B cell (primary cell): ENCODE measurements around the gene ARID4B. TPM values are rescaled to one million over a fixed set of nuclear protein-coding genes. Genes with fewer than 3 reads are reported as not detected.

Source experiments
- ATAC-seq: fragments of 200-7000 bp; cut with Tn5 transposase; one replicate; pipeline ENCODE4 v1.10.0; 2021; ENCODE audit warnings: low read depth, mild to moderate bottlenecking, moderate number of reproducible peaks, moderate library complexity
- CTCF ChIA-PET: fragments of 350-600 bp; sonication (Branson Sonifier 250); formaldehyde crosslinking; loops from one replicate; lab custom pipeline; 2021; ENCODE audit warnings: antibody characterized with exemption, inconsistent platforms; lab: Charles Lee
- POLR2A ChIA-PET: fragments of 350-600 bp; sonication (Branson Sonifier 250); formaldehyde crosslinking; loops from one replicate; lab custom pipeline; 2021; ENCODE audit warnings: antibody characterized with exemption; lab: Charles Lee
- DNase-seq: peaks from one replicate; pipeline ENCODE4 v3.0.0; 2013
- H2AFZ ChIP-seq: 2 replicates; pipeline ENCODE4 v1.6.1; 2012; ENCODE audit warnings: mild to moderate bottlenecking, low read depth, low read length; ENCODE audit not compliant: insufficient read depth, poor library complexity, severe bottlenecking
- H3K27ac ChIP-seq, 2 donors: 1 replicate in 1 of 2; 2 replicates in 1 of 2; pipeline ENCODE4 v1.5.1; 2012 to 2013; ENCODE audit warnings: low read length in 2 of 2, mild to moderate bottlenecking in 2 of 2, moderate library complexity in 1 of 2
- H3K27me3 ChIP-seq, 4 experiments: fragments of 200-600 bp in 1 of 4; sonication (generic) in 1 of 4; replicated peaks in 1 of 4; 1 replicate in 2 of 4; 2 replicates in 2 of 4; pipeline versions ENCODE4 v1.6.1 to v1.7.0; 2013 to 2016; ENCODE audit warnings: low read length in 3 of 4, mild to moderate bottlenecking in 2 of 4, mixed read lengths in 1 of 4, moderate library complexity in 1 of 4; ENCODE audit not compliant: insufficient read depth in 4 of 4, control insufficient read depth in 3 of 4; ENCODE audit errors: control extremely low read depth in 1 of 4
- H3K36me3 ChIP-seq, 2 experiments: replicated peaks in 1 of 2; 1 replicate in 1 of 2; 2 replicates in 1 of 2; pipeline versions ENCODE4 v1.6.1 to v1.7.1; 2013; ENCODE audit warnings: low read length in 1 of 2; ENCODE audit not compliant: insufficient read depth in 2 of 2, control insufficient read depth in 1 of 2; ENCODE audit errors: control extremely low read depth in 1 of 2, extremely low read depth in 1 of 2
- H3K4me1 ChIP-seq, 2 donors: fragments of 200-600 bp in 1 of 2; sonication (generic) in 1 of 2; 1 replicate in 1 of 2; 2 replicates in 1 of 2; pipeline versions ENCODE4 v1.5.1 to v1.6.1; 2013 to 2017; ENCODE audit warnings: low read length in 2 of 2; ENCODE audit not compliant: control insufficient read depth in 2 of 2, insufficient read depth in 2 of 2
- H3K4me2 ChIP-seq: replicated peaks from 2 replicates; pipeline ENCODE3; 2012; ENCODE audit warnings: mild to moderate bottlenecking, low read depth, low read length; ENCODE audit not compliant: poor library complexity, severe bottlenecking
- H3K4me3 ChIP-seq, 5 experiments: fragments of 200-600 bp in 1 of 5; sonication (generic) in 1 of 5; 1 replicate in 3 of 5; 2 replicates in 2 of 5; pipeline versions ENCODE4 v1.5.1 to v1.7.0; 2011 to 2016; ENCODE audit warnings: low read length in 4 of 5, mild to moderate bottlenecking in 4 of 5, low read depth in 2 of 5, control low read depth in 1 of 5, moderate library complexity in 1 of 5; ENCODE audit not compliant: insufficient read depth in 1 of 5; ENCODE audit errors: control extremely low read depth in 1 of 5, extremely low read depth in 1 of 5
- H3K79me2 ChIP-seq: fragments of 200-600 bp; sonication (generic); one replicate; pipeline ENCODE4 v1.6.0; 2016; ENCODE audit warnings: low read length; ENCODE audit not compliant: control insufficient read depth, insufficient read depth
- H3K9ac ChIP-seq: fragments of 200-600 bp; sonication (generic); 2 replicates; pipeline ENCODE4 v1.6.1; 2017; ENCODE audit warnings: mild to moderate bottlenecking, low read length, moderate library complexity
- H3K9me3 ChIP-seq, 3 donors: one replicate each; pipeline versions ENCODE4 v1.6.1 to v1.7.1; 2013; ENCODE audit warnings: low read length in 2 of 3; ENCODE audit not compliant: control insufficient read depth in 2 of 3, insufficient read depth in 1 of 3; ENCODE audit errors: control extremely low read depth in 1 of 3
- H4K20me1 ChIP-seq: 2 replicates; pipeline ENCODE4 v1.6.0; 2012; ENCODE audit warnings: mild to moderate bottlenecking, low read length; ENCODE audit not compliant: insufficient read depth, control insufficient read depth, poor library complexity, severe bottlenecking
- H3K27ac Mint-ChIP-seq: one replicate; pipeline ENCODE4 v1.8.0; 2021; ENCODE audit warnings: mixed read lengths
- H3K27me3 Mint-ChIP-seq: one replicate; pipeline ENCODE4 v1.8.0; 2021; ENCODE audit warnings: mixed read lengths
- H3K4me1 Mint-ChIP-seq: one replicate; pipeline ENCODE4 v1.8.0; 2021; ENCODE audit warnings: mixed read lengths
- H3K4me3 Mint-ChIP-seq: one replicate; pipeline ENCODE4 v1.8.0; 2021; ENCODE audit warnings: mixed read lengths
- H3K9me3 Mint-ChIP-seq: one replicate; pipeline ENCODE4 v1.8.0; 2022; ENCODE audit warnings: mixed read lengths; ENCODE audit not compliant: insufficient read depth
- EZH2 ChIP-seq: IDR thresholded peaks from 2 replicates; pipeline ENCODE4 v1.6.1; 2012; ENCODE audit warnings: borderline replicate concordance, low read depth, mild to moderate bottlenecking, moderate library complexity, low read length; ENCODE audit not compliant: insufficient read depth, poor library complexity, severe bottlenecking
- WGBS: methylation state at CpG from one replicate; pipeline ENCODE4 v1.1.5; 2013; ENCODE audit warnings: missing lambda C conversion rate; ENCODE audit not compliant: insufficient coverage; 5-methylcytosine and 5-hydroxymethylcytosine counted together
- intact Hi-C: fragments of 100-400 bp; cut with micrococcal nuclease; formaldehyde crosslinking; loops from one replicate; pipeline ENCODE4 v1.10.0; 2022
- polyA plus RNA-seq: library from polyadenylated mRNA; depleted of rRNA; stranded (reverse); fragments of >200 nt; gene quantifications from 2 replicates; pipeline ENCODE4 v1.2.3, GENCODE V29; 2012
- total RNA-seq, 2 donors: library from RNA; stranded (reverse); fragments of 120-200 nt in 1 of 2; gene quantifications; 1 replicate in 1 of 2; 2 replicates in 1 of 2; pipeline versions ENCODE4 v1.2.3 to v1.2.4, GENCODE V29; 2013 to 2022
- TF ChIP-seq, protein P1 (sequence below): fragments of 200-600 bp; IDR thresholded peaks from one replicate; pipeline ENCODE4 v1.8.0; 2022; ENCODE audit warnings: antibody characterized with exemption, mild to moderate bottlenecking

The ARID4B gene
- total and polyA plus RNA-seq, 2 donors (not counting 1 experiment from before 2014, with no cell fraction given) = 13.2 to 110 TPM

DNA sequence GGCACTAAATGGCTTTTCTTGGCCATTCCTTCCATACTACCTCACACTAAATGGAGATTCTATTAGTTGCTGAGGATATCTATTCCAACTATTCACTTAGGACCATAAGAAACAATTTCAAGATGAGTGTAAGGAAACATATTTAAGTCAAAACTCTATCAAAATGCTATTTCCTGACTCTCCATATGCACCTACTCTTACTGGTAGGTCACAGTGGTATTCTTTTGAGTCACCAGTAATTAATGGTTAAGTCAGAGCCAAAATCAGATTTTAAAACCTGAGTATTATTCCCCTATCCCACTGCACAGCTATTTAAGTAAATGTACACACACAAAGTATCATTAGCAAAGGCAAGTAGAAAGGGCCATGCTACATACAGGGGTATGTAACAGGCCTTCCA lies 50.3 kb downstream of the ARID4B start:
- peaks cover 82% of the 10 kb centered on the region for H4K20me1 ChIP-seq
- TF ChIP-seq, protein P1, sequence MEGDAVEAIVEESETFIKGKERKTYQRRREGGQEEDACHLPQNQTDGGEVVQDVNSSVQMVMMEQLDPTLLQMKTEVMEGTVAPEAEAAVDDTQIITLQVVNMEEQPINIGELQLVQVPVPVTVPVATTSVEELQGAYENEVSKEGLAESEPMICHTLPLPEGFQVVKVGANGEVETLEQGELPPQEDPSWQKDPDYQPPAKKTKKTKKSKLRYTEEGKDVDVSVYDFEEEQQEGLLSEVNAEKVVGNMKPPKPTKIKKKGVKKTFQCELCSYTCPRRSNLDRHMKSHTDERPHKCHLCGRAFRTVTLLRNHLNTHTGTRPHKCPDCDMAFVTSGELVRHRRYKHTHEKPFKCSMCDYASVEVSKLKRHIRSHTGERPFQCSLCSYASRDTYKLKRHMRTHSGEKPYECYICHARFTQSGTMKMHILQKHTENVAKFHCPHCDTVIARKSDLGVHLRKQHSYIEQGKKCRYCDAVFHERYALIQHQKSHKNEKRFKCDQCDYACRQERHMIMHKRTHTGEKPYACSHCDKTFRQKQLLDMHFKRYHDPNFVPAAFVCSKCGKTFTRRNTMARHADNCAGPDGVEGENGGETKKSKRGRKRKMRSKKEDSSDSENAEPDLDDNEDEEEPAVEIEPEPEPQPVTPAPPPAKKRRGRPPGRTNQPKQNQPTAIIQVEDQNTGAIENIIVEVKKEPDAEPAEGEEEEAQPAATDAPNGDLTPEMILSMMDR = no peak
- TF ChIP-seq EZH2 = no peak
- H2AFZ ChIP-seq = no peak overlapping the region
- intact Hi-C loops = loop anchor here (5.0 kb wide), 1 partner anchor 35 kb away; no protein-coding TSS in a partner anchor
- H3K4me1 ChIP-seq = peaks cover 29 to 33% of the 10 kb centered on the region in 2 donors
- H3K4me2 ChIP-seq = no peak overlapping the region
- no peaks in the 10 kb centered on the region for H3K27me3 ChIP-seq
- Mint-ChIP-seq H3K4me1 (peaks cover 69% of the 10 kb centered on the region), H3K27me3 (no peaks in the 10 kb centered on the region), H3K9me3 (no peaks in the 10 kb centered on the region), H3K4me3 (no peak overlapping the region), H3K27ac (peak overlapping the region; percentile 2)
- no peaks in the 10 kb centered on the region for H3K9me3 ChIP-seq
- H3K4me3 ChIP-seq = no peak overlapping the region
- DNase-seq = no peak
- no peaks in the 10 kb centered on the region for H3K36me3 ChIP-seq
- CTCF ChIA-PET = no interaction called here
- POLR2A ChIA-PET = no interaction called here
- peak overlapping the region in 1 of 2 donors; percentile 46 for H3K27ac ChIP-seq
- no peak for ATAC-seq
- H3K9ac ChIP-seq = no peak overlapping the region
- peaks cover 98% of the 10 kb centered on the region for H3K79me2 ChIP-seq

DNA sequence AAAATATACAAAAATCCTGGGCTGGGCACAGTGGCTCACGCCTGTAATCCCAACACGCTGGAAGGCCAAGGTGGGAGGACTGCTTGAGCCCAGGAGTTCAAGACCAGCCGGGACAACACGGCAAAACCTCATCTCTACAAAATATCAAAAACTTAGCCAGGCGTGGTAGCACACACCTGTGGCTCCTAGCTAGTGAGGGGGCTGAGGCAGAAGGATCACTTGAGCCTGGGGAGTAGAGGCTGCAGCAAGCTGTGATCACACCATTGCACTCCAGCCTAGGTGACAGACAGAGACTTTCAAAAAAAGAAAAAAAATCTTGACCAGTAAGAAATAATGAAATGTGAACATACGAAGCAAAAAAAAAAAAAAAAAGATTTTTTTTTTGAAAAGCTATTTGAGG lies 52.1 kb downstream of the ARID4B start:
- Histone ChIP-seq H3K36me3 (no peaks in the 10 kb centered on the region), H2AFZ (no peak overlapping the region), H3K9me3 (no peaks in the 10 kb centered on the region), H3K27me3 (no peaks in the 10 kb centered on the region), H3K79me2 (peaks cover 98% of the 10 kb centered on the region), H3K4me3 (no peak overlapping the region), H3K27ac (peak overlapping the region; percentile 21 to 86), H3K4me1 (peaks cover 36 to 38% of the 10 kb centered on the region in 2 donors), H4K20me1 (peaks cover 72% of the 10 kb centered on the region), H3K9ac (peak overlapping the region; percentile 11), H3K4me2 (peak overlapping the region; percentile 44)
- CTCF ChIA-PET = interaction anchor here (0.7 to 2.9 kb wide), 6 partner anchors 15 to 238 kb away, joined by 3 to 11 read pairs (median 4); no protein-coding TSS in a partner anchor
- Mint-ChIP-seq H3K27me3 (no peaks in the 10 kb centered on the region), H3K27ac (peak overlapping the region; percentile 22), H3K4me1 (peaks cover 68% of the 10 kb centered on the region), H3K9me3 (no peaks in the 10 kb centered on the region), H3K4me3 (peak overlapping the region; percentile 14)
- ATAC-seq (no peak), DNase-seq (peak; percentile 22)
- WGBS = 100% methylated on average over 2 of the region's 6 CpGs
- POLR2A ChIA-PET = interaction anchor here (0.6 to 0.9 kb wide), 3 partner anchors 12 to 139 kb away, joined by 3 to 5 read pairs (median 3); partner anchors contain the start of genes ARID4B and GGPS1
- TF ChIP-seq, protein P1 = no peak
- no peak for TF ChIP-seq EZH2
- intact Hi-C loops = loop anchor here (5.0 kb wide), 1 partner anchor 36 kb away; no protein-coding TSS in a partner anchor
